ENCODE data around the gene SPATA31C2.

- no peak for TF ChIP-seq POLR2A (IDR thresholded peaks at IDR 0.05; ENCODE audit: low read depth, low read length)
- TF ChIP-seq CTCF (IDR thresholded peaks at IDR 0.05; ENCODE audit: extremely low read depth in 1 of 2, insufficient read depth in 1 of 2, low read depth in 1 of 2, low read length in 2 of 2), result no peak
- TF ChIP-seq EZH2 (IDR thresholded peaks at IDR 0.05; ENCODE audit: borderline replicate concordance, low read depth, low read length, severe bottlenecking), result no peak
- no peak for TF ChIP-seq GATA2 (IDR thresholded peaks at IDR 0.05; ENCODE audit: insufficient read depth, insufficient read length, low read depth, low read length)
- TF ChIP-seq JUN (IDR thresholded peaks at IDR 0.05; ENCODE audit: borderline replicate concordance, insufficient read depth, insufficient read length, low read depth), result no peak
- TF ChIP-seq POLR2AphosphoS5 (IDR thresholded peaks at IDR 0.05; ENCODE audit: insufficient read depth, low read depth, low read length), result no peak
- TF ChIP-seq MYC (IDR thresholded peaks at IDR 0.05; ENCODE audit: low read depth, low read length), result no peak
- no peak for TF ChIP-seq FOS (IDR thresholded peaks at IDR 0.05; ENCODE audit: borderline replicate concordance, insufficient read depth, low read length)
Observed at GRCh38 chr9:88108779-88109178, 29.5 kb downstream of the SPATA31C2 start.

Measured in endothelial cell of umbilical vein (primary cell).